HPDE6-E6E7 (cell line): Measurements from ENCODE around the gene B3GALNT2.

Experiments used
- DNase-seq: peaks from one replicate; pipeline ENCODE4 v3.0.0; 2011; ENCODE audit warnings: missing footprints; ENCODE audit errors: extremely low spot score

Gene B3GALNT2

GRCh38 chr1:235454021-235454420 is 50.2 kb downstream of the B3GALNT2 start:
- DNase-seq = no peak

- no peak for DNase-seq
Measured at GRCh38 chr1:235450886-235451483, 53.3 kb downstream of the B3GALNT2 start.

GRCh38 chr1:235450433-235450832 is 53.8 kb downstream of the B3GALNT2 start:
- DNase-seq = no peak

GRCh38 chr1:235448616-235449015 is 55.6 kb downstream of the B3GALNT2 start:
- DNase-seq = no peak

DNA sequence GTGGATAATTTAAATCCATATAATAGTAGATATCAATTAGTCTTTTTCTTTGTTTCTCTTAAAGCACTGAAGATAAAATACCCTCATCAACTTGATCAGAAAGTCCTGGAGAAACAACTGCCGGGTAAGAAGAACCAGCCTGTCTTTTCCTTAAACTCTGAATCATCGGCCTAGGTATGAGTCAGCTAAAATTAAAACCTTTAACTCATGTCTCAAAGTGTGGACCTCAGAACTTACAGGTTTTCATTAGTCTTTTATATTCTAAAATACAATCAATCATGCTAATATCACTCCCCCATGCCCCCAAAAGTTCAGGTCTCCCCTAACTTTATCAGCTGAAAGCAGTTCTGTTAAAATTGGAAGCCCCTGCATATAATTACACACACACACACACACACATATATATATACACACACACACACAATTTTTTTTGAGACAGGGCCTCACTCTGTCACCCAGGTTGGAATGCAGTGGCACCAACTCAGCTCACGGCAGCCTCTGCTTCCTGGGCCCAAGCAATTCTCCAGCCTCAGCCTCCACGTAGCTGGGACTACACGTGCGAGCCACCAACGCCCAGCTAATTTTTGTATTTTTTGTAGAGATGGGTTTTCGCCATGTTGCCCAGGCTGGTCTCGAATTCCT is 61.3 kb downstream of the B3GALNT2 start:
- peak; percentile 46 for DNase-seq

DNA sequence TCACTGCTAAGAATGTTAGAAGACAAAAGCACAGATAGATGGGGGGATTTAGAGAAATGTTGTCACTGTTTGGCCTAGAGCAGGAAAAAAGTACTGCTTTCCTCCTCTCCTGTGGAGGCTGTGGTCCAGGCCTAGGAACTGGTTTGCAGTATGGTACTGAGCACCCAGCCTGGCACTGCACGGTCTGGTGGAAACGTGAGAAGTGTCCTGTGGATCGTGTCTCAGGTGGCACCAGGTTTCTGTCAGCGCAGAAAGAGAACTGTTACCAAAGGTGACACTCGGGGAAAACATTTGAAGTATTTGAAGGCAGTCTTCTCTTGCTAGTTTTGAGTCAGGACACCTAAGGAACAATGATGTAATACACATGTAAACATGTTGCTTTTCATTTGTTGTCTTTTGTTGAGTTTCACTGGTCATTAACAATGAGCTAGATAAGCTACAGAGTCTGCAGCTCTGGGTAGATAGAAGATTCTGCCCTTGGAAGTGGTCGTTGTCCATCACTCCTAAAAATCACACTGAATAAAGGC is 63.0 kb downstream of the B3GALNT2 start:
- DNase-seq = no peak

DNA sequence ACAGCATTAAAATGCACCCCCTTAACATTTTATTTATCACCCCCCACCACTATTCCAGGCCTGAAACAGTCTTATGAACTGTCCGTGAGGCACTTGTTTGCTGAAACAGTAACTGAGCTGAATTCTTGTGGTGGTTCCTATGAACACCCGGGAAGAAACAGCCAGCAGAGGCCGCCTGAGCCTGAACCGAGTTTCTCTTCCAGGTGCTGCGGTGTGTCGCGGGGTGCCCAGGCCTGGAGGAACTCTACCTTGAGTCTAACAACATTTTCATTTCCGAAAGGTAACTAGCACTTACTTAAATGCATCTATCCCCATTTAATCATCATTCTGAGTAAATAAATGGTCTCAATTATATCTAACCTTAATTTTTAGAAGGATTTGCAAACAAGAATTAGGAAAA is 70.3 kb downstream of the B3GALNT2 start:
- DNase-seq = no peak

- DNase-seq = no peak
Measured at GRCh38 chr1:235430991-235431390, 73.3 kb downstream of the B3GALNT2 start.

DNA sequence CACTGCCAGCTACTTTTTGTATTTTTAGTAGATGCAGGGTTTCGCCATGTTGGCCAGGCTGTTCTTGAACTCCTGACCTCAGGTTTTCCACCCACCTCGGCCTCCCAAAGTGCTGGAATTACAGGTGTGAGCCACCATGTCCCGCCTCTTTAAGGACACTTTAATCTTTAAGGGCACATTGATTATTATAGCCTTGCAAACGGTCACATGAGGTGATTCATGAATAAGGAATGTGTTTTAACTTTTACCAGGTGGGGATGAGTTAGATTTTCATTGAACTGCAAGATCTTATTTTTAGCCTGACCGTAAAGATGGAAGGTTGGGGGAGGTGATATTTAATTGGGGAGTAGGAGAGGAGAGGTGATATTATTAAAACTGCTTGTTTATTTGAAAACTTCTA is 75.1 kb downstream of the B3GALNT2 start:
- DNase-seq = no peak

DNA sequence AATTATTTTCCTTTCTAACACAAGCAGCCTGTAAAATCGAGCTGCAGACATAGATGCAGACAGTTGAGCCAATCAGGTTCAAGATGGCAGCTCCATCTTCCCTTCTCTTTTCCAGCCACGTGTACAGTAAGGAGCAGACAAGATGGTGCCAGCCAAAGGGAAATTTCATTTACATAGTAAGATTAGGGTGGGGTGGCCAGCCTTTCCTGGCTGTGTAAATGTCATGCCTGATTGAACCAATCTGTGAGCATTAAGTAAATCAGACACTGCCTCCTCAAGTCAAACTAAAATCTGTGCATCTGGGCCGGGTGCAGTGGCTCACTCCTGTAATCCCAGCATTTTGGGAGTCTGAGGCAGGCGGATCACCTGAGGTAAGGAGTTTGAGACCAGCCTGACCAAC is 76.8 kb downstream of the B3GALNT2 start:
- DNase-seq = no peak

DNA sequence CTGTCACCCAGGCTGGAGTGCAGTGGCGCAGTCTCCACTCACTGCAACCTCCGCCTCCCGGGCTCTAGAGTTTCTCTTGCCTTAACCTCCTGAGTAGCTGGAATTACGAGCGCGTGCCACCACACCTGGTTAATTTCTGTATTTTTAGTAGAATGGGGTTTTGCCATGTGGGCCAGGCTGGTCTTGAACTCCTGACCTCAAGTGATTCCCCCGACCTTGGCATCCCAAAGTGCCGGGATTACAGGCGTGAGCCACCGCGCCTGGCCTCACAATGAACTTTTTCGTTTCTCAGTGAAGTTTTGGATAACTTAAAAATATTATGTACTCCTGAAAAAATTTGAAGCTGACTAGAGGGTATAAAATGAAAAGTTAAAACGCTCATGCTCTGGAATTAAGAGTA is 77.6 kb downstream of the B3GALNT2 start:
- no peak for DNase-seq

DNA sequence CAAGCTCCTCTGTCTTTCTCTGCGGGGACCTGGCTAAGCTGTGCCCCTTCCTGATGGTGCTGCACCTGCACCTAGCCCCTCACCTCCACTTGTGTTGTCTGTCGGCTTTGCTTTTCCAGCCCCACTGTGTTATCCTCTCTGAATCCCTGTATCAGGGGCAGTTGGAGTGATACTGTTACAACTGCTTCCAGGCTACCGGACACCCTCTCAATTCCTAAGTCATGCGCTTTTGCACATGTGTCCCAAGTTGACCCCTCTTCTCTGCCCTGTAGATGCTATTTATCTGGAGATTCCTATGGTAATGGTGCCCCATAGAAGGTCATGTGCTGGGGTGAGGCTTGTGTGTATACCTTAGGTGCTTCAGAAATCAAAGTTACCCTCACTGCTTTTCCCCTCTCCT is 78.1 kb downstream of the B3GALNT2 start:
- no peak for DNase-seq

GRCh38 chr1:235425357-235425756 is 78.9 kb downstream of the B3GALNT2 start:
- DNase-seq = no peak

- DNase-seq = no peak
Measured at GRCh38 chr1:235424092-235424491, 80.2 kb downstream of the B3GALNT2 start.

DNA sequence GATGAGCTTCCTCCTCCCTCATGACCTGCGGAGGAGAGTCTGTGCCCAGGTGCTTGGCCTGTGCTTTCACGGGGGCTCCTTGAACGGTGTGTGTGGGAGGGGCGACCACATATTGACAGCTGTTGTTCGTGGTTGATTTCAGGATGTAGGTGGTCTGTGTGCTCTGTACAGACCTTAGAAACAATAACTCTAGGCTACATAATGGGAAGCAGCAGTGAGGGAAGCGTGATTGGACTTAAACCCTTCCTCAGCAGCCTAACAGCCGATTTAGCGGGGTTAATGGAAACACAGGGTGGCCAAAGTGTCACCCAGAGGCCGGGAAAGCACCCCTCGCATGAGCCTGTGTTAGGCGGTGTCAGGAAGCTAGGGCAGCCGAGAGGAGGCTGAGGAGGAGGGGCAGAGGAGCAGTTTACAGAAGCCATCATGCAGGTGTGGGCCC is 81.0 kb downstream of the B3GALNT2 start:
- DNase-seq = no peak

- no peak for DNase-seq
Measured at GRCh38 chr1:235421751-235422150, 82.5 kb downstream of the B3GALNT2 start.

DNA sequence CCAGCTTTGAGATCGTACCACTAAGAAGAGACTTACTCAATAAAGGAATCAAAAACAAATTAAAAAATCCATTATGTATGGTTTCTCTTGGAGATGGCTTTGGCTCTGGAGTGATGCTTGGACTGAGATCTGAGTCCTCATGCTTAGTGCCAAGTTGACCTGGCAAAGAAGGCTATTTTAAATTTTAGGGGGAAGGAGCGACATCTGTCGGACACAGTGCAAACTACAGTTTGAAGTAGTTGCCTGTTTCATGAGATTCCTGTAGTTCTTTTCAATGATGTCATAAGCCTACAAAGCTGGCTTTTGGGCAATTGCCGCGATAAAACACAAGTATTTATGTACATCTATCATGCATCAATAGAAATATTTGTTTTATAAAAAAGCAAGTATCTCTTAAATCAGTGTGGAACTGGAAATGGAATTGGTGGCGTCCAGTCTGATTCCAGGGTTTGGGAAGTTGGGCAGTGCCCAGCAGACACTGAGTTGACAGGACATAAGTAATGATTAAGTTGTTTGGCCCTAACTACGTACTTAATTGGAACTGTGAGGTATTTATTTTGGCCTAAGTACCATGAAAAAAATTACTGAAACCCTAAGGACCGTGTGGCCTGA is 87.1 kb downstream of the B3GALNT2 start:
- DNase-seq = peak; percentile 65

- DNase-seq = no peak
Measured at GRCh38 chr1:235416662-235417049, 87.6 kb downstream of the B3GALNT2 start.

GRCh38 chr1:235415008-235415904 is 89.0 kb downstream of the B3GALNT2 start:
- peak; percentile 68 for DNase-seq

DNA sequence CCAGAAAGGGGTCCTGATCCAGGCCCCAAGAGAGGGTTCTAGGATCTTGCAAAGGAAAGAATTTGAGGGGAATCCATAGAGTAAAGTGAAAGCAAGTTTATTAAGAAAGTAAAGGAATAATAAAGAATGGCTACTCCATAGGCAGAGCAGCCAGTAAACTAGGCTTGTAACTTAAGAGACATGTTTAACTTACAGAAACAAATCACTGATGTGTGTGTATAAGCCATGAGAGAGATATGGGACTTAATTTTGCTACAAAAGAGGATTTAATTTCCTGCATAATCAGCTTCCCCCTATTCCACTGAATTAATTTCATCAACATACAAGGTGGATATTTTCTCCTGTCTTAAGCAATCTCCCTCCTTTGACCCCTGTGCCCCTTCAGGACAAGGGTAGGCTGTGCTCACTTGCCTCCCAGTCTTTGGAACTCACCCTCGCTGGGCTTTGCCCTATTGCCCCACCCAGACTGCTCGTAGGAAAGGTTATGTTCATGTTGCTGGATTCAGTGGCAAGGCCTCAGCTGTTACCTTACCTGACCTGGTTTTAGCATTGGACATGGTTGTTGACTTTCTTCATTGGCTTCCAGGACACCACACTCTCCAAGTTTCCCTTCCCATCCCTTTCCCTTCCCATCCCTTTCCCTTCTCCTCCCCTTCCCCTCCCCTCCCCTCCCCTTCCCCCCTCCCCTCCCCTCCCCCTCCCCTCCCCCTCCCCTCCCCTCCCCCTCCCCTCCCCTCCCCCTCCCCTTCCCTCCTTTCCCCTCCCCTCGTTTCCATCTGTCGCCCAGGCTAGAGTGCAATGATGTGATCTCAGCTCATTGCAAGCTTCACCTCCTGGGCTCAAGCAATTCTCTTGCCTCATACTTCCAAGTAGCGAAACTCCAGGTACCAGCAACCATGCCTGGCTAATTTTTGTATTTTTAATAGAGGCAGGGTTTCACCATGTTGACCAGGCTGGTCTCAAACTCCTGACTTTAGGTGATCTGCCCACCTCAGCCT is 92.5 kb downstream of the B3GALNT2 start:
- peak; percentile 32 for DNase-seq

DNA sequence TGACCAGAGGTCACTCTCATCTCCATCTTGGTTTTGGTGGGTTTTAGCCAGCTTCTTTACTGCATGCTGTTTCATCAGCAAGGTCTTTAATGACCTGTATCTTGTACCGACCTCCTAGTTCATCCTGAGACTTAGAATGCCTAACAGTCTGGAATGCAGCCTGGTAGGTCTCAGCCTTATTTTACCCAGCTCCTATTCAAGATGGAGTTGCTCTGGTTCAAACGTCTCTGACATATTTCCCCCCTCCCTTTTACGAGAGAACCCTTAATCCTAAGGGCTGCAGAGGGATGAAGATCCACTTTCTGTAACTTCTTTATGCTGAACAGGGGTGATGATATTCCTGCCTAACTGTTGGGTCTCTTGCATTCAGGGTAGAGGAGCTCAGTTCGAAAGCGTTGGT is 93.8 kb downstream of the B3GALNT2 start:
- DNase-seq = no peak
